ENCODE results near the gene IFITM1.

- TF ChIP-seq, protein P1, sequence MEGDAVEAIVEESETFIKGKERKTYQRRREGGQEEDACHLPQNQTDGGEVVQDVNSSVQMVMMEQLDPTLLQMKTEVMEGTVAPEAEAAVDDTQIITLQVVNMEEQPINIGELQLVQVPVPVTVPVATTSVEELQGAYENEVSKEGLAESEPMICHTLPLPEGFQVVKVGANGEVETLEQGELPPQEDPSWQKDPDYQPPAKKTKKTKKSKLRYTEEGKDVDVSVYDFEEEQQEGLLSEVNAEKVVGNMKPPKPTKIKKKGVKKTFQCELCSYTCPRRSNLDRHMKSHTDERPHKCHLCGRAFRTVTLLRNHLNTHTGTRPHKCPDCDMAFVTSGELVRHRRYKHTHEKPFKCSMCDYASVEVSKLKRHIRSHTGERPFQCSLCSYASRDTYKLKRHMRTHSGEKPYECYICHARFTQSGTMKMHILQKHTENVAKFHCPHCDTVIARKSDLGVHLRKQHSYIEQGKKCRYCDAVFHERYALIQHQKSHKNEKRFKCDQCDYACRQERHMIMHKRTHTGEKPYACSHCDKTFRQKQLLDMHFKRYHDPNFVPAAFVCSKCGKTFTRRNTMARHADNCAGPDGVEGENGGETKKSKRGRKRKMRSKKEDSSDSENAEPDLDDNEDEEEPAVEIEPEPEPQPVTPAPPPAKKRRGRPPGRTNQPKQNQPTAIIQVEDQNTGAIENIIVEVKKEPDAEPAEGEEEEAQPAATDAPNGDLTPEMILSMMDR (IDR thresholded peaks at IDR 0.05): no peak
- TF ChIP-seq EP300 (IDR thresholded peaks at IDR 0.05) (no peak), POLR2AphosphoS5 (IDR thresholded peaks at IDR 0.05) (no peak)
Observed at GRCh38 chr11:297051-297585, 16.7 kb upstream of the IFITM1 start.
